DLD1 (cell line): ENCODE data around the gene ST3GAL4.

Experiments used
- in situ Hi-C: cut with HindIII; loops from 2 replicates; pipeline ENCODE4 v1.10.0; 2017; ENCODE audit warnings: low sequenced_read_pairs

Gene ST3GAL4

DNA sequence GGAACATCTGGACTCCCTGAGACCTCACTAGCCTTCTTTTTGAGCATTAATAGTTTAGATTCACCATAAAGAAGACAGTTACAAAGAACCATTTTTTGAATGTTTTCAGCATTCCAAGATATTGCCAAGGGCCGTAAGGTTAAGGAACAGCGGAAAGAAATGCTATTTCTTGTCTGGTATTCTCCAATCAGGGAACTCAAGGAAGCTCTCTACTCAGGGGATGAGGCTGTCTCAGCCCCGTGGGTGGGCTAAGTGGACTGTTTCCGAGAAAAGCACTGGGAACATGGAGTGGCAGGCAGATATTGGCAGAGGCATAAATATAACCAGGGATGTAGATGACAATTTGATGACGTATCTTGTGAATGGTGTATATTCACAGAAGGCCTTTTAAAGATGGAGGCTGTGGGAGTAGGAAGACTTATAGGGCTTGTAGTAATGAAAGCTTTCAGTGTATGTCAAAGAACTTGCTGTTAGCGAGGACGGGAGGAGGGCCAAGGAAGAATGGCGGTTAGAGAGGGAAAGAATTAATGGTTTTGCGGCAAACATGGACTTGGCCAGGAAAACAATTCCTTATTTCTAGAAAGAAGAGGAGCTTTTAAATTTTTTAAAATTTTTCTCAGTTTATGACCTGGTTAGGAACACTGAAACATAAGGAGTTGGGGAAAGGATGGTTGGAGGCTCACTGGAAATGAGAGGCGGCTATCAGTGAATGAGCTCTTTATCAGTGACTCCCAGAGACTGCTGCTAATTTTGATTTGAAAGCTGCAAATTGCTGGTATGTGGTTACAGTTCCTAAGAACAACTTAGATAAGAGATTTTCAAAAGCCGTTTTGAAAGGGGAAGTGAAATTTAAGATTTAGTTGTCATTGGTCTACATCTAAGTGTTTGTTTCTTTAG, 64.6 kb downstream of the ST3GAL4 start:
- in situ Hi-C loops, result no loop called here

DNA sequence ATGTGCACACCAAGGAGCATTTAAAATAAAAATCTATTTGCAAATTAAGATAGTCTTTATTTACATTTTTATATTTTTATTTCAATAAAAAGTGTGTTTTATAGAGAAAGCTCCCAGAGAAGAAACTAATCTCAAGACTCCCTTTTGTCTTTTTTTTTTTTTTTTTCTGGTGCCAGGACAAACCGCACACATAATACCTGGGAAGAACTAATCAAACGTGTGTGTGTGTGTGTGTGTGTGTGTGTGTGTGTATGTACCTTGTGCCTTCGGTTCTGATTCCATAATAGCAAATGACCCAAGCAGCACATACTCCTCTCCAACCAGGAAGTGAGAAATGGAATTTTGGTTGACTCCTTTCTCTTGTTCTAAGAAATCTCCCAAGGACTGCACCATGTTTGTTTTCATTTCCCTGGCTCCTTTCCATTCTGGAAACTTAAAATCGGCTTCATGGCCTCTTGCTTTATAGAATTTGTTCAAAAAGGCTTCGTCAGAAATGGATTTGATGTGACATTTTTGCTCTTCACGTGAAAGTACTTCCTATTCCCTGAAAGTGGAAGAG, 65.3 kb downstream of the ST3GAL4 start:
- in situ Hi-C loops, result no loop called here

DNA sequence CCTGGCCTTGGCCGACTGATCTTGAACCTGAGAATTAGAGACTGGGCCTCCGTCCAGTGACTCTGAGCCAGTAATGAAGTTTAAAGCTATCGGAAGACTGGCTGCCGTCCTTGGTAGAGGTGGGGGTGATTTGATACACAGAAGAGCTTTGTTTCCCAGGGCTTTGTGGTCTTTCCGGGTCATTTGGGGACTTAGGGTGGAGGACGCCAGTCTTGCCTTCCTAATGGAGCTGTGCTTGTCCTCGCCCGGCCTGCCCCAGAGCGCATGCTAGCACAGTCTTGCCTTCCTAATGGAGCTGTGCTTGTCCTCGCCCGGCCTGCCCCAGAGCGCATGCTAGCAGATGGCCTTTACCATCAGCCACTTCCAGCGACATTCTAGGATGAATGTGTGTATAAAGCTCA, 65.8 kb downstream of the ST3GAL4 start:
- in situ Hi-C loops, result no loop called here

DNA sequence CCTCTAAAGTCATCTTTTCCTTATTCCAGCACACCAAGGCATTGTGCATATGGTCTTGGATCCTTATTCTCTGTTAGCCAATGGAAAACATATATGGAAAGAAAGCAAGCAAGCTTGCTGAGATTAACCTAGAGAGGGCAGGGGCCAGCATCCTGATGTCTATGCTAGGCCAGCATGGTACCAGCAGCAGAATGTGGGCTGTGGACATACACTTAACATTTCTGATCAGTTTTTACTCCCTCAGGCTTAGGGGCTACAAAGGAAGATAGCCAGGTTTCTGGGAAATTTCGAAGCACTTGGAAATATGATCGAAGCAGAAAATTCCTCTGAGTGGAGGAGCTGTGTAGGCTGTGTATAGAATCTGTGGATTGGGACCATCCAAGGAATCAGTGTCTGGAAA, 67.0 kb downstream of the ST3GAL4 start:
- in situ Hi-C loops, result no loop called here

DNA sequence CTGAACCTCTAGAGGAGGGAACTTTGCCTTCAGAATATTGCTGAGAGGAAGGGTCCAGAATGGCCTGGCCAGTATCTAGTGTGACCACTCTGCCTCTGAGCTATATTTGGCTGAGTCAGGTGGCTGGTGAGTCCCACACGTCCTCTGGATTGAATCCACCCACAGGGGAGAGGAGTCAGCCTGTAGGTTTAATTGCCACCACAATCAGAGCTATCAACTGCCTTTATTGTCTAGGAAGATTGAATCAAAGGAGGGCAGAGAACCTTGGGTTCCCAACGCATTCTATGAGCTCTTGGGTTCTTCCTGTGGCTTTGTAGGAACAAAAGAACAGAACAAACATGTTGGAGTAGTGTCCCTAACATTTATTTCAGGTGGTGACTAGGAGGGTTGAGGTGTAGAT, 67.7 kb downstream of the ST3GAL4 start:
- in situ Hi-C loops, result no loop called here

DNA sequence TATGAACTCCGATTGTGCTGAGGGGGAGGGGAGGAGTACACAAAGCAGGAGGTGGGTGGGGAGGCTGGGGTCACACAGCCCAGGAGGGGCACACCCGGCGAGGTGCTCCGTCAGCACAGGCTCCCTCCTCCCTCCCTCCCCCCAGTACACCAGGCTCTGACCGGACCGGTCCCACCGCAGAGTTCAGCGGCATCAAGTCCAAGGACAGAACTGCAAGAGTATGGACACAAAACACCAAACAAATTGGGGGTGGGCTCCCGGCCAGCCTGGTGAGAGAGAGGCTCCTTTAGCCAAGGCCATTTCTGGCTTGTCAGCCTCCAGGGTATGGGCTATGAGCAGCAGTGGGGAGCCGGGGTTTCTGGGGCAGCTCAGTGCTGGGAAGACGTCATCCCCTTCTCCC, 68.3 kb downstream of the ST3GAL4 start:
- in situ Hi-C loops, result no loop called here

DNA sequence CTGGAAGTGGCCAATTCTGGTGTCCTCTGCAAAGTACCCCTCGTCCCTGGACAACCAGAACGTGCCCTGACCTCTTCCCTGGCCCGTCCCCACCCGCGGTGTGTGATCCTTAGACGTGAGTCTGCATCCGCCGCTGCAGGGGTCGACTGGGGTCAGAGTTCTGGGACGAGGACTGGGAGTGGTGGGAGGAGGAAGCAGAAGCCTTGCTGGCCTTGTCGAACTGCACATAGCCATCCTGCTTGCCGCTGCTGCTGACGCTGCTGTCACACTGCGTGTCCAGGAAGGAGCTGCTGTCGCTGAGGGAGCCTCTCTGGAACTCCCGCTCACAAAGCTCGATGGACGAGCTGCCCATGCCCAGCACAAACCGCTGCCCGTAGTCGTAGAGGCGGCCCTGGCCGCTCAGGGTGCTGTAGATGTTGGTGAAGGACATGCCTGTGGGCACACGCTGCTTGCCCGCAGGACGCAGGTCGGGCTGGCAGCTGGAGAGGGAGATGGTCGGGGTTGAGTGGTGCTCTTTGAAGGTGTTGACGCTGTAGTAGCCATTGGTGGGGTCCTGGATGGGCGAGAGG, 69.1 kb downstream of the ST3GAL4 start:
- in situ Hi-C loops, result no loop called here

DNA sequence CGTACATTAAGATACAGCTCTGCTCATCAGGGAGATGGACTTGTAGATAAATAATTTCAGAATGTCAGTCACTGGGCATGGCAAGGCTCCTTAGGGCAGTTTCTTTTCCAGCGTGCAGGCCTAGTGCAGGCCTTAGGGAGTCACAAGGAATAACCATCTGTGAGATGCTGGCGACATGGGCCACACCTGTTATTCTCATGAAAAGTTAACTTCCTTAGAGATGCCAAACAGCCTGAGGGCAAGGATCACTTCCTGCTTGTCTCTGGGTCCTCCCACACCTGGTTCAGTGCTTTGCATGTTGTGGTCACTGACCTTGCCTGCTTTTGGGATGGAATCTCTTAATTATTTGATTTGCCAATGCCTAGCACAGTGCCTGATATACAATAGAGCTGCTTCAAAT, 70.6 kb downstream of the ST3GAL4 start:
- in situ Hi-C loops, result no loop called here

DNA sequence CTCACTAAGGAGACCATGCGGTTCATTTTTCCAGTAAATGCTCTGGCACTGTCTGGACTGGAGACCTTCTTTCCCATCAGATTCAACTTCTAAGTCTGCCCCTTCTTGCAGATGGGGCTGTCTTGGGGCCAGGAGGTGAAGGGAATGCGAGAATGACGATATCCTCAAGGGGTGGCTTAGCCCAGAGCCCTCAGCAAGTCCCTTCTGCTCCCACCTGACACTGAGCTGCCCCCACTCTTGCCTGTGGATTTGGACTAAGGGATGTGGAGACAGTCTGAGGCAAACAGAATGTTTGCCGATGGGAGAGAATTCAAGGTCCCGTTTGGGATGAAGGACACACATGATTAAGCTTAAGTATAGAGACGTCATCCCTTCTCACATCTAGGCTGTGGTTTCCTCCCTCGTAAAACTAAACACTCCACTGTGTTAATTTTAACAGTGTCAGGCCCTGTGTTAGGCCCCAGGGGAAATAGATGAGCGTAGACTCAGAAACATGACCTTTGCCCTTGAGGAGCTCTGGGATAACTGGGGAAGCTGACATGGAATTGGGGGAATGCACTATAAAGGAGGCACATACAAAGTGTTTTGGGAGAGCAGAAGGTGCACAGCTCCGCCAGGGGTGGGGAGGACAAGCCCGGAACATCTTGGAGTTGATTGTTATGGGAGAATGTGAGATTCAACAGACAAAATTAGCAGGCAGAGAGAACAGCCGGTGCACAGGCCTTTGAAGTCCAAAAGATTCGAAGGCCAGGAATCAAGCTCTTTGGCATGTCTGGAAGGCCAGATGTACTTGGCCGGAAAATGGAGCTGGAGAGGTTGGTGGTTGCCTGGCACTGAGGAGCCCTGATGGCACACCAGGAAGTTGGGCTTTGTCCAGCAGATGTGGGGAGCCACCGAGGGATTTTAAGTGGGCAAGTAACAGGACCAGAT, 71.6 kb downstream of the ST3GAL4 start:
- in situ Hi-C loops, result no loop called here

DNA sequence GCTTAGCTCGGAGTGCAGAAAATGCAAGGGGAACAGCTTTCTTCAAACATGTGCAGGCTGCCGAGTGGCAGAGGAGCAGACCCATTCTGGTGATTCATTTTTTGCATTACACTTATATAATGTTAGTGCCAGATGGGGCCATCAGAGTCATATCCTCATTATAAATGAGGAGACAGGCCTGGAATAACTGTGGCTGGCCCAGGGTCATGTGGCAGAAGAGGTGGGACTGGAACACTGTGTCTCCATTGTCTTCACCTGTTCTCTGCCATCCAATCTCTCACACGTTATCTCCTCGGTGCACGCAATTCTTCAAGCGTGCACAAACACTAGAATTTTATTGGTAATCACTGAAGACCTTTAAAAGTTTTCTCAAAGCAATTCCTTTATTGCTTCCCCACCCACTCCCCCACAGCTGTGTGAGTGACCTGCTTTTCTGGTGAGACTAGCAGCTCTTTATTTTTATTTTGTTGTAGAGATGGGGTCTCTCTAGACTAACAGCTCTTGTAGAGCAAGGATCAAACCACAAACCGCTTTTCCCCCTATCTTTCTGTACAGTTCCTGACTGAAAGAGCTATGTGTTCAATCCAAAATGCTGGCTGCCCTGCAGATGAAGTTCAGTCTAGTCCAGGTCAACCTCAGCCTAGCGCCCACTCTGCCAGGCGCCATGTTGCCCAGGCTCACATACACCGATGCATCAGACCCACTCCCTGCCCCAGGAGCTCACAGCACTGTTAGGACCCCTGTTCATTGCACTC, 75.3 kb downstream of the ST3GAL4 start:
- in situ Hi-C loops, result no loop called here

DNA sequence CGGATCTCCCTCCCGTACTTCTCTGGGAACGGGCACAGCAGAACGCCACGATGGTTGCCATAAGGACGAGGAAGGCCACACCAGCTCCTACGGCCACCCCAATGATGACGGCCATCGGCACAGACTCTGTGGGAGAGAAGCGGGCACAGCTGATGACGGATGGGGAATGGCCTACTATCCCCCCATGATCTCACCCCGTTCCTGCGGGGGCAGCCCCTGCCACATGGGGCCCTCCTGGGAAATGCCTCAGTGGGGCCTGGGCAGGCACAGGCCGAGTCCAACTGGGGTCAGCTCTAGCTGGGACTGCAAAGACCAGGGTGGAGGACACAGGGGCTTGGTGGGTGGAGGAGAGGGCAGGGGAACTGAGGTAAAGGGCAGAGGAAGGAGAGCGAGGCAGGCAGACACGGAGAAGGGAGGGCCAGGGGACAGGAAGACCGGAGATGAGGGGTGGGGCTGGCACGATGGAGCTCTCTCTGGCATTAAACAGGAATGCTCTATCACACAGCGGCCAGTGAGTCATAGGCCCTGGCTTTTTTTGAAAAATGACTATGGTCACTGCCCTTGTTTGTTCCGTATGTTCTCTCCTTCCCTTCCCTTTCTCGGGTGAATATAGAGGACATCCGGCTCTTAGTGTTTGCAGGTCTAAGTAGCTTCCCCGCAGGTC, 76.0 kb downstream of the ST3GAL4 start:
- in situ Hi-C loops, result no loop called here

DNA sequence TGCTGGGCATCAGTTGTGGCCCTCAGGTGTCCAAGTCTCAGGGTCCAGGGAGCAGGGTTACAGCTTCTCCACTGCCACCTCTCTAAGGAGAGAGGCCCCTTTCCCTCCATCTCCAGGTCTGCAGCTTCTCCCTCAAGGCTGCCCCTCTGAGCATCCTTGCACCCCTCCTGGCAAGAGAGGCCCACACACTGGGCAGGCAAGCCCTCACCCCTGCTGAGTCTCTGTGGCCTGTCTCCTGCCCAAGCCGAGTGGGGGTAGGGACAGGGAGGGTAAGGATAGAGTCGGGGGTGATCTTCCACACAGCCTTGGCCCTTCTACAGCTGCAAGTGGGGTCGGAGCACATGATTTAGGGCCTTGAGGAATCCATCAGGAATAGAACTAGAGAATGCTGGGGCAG, 76.6 kb downstream of the ST3GAL4 start:
- in situ Hi-C loops, result no loop called here

DNA sequence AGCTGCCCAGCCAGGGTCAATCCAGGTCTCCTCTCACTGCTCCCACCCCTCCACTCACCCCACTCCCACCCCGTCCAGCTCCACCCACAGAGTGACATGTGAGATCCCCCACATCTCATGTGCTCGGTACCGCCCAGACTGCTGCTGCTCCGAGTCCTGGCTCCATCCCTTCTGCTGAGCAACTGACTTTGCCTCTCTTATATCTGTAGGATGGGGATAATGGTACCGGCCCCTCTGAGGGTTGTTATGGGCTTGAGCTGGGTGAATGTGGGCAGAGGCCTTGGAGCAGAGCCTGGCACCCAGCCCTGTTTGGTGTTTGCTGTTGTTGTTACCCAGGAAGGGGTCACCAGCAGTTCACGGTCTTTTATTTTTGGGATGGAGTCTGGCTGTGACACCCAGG, 77.0 kb downstream of the ST3GAL4 start:
- in situ Hi-C loops, result no loop called here

DNA sequence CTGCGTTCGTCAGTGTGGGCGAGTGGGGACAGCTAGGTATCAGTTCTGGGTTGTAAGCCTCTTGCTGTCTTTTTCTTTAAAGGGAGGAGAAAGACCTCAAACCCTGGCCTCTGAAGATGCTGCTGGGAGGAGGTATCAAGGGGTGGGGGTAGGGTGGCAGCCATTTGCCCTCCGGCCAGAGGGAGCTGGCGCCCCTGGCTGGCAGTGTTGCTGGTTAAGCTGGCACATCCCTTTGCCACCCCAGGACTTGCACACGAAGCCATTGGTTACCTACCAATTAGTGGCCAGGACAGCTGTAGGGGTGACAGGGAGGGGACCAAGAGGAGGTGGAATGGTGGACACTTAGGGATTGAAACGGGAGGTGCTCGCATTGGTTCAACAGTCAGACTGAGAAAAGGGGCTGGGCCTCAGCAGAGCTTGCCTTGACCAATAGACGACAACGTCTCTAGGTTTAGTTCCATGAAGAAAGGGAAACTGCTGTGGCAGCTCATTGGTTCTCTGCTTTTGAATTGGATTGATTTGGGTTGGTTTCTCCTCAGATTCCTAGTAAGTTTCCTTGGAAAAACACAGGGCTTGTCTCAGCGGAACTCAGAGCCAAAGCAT, 77.9 kb downstream of the ST3GAL4 start:
- in situ Hi-C loops, result no loop called here

DNA sequence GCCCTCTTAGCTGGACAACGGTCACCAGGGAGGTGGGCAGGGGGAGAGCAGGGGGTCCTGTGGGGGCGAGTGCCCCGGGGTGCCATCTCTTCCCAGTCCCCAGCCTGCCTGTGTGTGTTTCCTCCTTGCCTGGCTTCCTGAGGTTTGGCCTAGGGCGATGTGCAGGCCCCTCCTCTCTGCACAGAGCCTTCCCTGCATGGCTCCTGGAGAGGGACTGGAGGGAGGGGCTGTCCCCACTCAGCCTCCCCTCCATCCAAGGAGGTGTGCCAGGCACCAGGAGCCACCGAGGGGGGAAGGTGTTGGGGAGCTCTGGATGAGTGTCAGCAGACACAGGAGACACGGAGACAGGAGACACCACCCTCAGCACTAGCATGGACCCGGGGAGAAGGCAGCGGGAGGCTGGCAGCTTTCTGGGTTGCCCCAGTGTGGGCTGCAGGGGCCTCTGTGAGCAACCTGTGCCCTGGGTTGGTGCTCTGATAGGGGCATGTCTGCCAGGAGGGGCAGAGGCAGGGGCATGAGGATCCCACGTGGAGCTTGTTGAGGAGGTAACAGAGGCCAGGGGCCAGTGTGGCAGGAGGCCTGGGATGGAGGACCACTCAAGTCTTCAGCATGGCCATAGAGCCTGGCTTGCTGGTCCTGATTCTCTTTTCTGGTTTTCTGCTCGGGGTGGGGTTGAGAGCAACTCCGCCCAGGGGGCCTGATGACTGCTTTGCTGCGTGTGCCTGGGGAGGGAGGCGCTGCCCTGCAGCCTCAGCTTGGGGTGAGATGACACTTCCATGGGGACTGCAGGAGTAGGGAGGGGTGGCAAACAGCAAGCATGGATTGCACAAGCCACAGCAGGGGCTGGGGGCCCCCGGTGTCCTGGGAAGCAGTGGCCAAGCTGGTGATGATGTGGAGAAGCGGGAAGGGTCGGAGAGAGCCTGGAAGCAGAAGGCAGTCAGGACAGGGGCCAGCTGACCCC, 78.8 kb downstream of the ST3GAL4 start:
- in situ Hi-C loops, result no loop called here

DNA sequence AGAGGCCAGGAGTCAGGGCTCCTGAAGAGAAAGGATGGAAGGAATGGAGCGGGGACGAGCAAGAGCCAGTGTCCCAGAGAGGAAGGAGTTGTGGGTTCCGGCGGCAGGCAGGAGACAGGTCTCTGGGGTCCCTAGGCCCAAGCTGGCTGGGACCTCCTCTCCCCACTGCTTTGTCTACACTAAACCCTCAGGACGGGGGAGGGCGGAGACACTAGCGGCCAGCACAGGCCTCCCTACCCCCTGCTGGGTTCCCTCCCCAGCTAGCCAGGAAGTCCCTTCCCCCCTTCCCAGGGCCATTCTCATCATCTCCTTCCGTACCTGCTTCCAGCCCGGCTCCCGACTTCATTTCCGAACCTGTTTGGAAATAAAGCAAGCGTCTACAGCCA, 79.5 kb downstream of the ST3GAL4 start:
- in situ Hi-C loops, result no loop called here

DNA sequence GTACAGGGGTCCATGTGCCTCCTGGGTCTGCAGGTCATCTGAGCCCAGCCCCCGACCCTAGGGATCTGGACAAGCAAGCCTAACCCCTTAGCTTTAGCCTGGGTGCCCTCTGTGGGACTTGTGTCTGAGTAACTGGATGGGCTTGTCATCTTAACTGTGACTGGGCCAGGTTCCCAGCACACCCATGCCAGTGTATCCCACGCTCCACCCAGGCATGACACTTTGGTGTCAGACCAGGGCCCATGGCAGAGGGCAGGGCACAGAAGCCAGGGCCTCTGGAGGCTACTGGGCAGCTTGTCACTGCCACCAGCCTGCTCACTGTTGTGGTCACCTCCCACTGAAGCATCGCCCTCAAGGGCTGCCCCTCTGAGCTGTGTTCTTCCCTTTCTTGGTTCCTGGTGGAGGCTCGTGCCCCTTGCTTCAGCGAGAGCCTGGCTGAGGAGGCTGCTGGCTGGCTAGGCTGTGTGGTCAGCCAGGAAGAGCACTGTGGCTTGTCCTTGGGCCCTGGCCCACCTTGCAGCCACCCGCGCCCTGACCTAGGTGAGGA, 80.8 kb downstream of the ST3GAL4 start:
- in situ Hi-C loops, result no loop called here

DNA sequence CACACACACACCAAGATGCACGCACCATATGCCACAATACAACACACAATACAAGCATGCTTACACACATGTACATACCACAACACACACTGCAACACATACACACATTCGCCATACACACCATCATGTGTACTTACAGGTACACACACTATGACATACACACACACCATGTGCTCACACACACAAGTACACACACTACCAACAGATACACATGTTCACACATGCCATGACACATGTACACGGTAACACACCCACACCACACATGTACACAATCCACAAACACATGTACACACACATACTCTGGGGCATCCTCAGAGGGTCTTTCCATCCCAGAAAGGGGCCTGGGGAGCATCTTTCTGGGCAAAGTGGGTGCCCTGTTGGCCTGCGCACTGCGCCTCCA, 82.2 kb downstream of the ST3GAL4 start:
- in situ Hi-C loops, result no loop called here
